Measurements from ENCODE around the gene KCNJ11. TPM values are rescaled to one million over a fixed set of nuclear protein-coding genes. Genes with fewer than 3 reads are reported as not detected.

KCNJ11 gene
- total and polyA plus RNA-seq, 2 of the 8 experiments (the other 6 are each of a cell fraction or from before 2014, with no cell fraction given): 3.8 to 6.3 TPM

- TF ChIP-seq ASH2L (IDR thresholded peaks at IDR 0.05; ENCODE audit: low read length): no peak
- TF ChIP-seq KDM4A (IDR thresholded peaks at IDR 0.05; ENCODE audit: low read depth, low read length, severe bottlenecking): no peak
These were observed 18.7 kb downstream of the KCNJ11 start (continued) for GRCh38 chr11:17369684-17370243.
